GM11168 (cell line): ENCODE measurements around the gene ERBB4.
"Not testable (repeated sequence)": the region's sequence is repeated elsewhere in the genome, so short reads cannot be mapped to it uniquely, and the experiment has no call there.

ENCODE experiments used
- in situ Hi-C: fragments of 300-500 bp; cut with MboI; formaldehyde crosslinking; loops from one replicate; pipeline ENCODE4 v1.12.0; 2022; ENCODE audit warnings: low sequenced_read_pairs; ENCODE audit not compliant: unreplicated experiment

ERBB4 gene

DNA sequence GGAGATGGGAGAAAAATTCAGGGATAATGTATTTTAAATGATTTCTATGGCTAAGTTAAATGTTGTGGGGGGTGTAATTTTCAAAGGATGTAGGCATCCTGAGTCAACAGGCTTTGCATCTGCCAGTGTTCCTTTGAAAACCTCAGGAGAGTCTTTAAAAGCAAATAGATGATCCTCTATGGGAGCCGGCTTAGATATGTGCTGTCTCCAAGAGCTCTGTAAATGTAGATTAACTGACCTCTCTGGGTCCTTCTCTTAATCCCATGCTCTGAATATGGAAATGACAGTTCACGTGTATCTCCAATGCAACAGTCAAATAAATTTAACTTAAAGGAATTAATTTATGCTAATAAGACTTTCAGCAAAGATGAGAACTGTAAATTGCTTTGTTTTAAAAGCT, 292.7 kb downstream of the ERBB4 start:
- in situ Hi-C loops, result no loop called here

DNA sequence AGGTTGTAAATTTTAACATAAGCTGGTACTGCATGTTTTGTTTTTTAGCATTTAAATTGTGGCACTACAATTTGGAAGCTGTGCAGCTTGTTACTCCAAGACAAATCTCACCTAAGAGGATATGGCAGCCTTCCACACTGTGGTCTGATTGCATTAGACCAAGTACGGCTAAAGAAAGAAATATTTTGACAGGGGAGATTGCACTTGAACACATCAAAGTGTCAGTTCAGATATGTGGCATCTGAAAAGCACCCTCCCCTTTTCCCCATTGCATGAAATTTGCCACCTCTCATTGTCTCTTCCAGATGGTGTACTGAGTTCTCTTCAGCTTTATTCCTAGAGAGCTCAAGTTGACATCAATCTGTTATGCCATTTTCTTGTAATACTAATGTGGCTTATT, 295.9 kb downstream of the ERBB4 start:
- in situ Hi-C loops, result no loop called here

DNA sequence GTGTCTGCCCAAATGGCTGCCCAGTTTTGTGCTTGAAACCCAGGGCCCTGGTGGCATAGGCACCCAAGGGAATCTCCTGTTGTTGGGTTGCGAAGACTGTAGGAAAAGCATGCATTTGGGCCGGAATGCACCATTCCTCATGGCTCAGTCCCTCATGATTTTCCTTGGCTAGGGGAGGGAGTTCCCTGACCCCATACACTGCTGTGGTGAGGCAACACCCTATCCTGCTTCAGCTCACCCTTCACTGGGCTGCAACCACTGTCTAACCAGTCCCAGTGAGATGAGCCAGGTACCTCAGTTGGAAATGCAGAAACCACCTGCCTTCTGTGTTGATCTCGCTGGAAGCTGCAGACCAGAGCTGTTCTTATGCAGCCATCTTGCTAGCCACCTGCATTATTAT, 300.4 kb downstream of the ERBB4 start:
- in situ Hi-C loops, result not testable (repeated sequence)

DNA sequence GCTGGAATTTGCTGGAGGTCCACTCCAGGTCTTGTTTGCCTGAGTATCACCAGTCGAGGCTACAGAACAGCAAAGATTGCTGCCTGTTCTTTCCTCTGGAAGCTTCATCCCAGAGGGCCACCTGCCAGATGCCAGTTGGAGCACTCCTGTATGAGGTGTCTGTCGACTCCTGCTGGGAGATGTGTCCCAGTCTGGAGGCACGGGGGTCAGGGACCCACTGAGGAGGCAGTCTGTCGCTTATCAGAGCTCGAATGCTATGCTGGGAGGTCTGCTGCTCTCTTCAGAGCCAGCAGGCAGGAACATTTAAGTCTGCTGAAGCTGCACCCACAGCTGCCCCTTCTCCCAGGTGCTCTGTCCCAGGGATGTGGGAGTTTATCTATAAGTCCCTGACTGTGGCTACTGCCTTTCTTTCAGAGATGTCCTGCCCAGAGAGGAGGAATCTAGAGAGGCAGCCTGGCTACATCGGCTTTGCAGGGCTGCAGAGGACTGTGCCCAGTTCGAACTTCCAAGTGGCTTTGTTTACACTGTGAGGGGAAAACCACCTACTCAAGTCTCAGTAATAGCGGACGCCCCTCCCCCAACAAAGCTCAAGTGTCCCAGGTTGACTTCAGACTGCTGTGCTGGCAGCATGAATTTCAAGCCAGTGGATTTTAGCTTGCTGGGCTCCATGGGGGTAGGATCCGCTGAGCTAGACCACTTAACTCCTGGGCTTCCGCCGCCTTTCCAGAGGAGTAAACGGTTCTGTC, 301.1 kb downstream of the ERBB4 start:
- in situ Hi-C loops, result no loop called here

DNA sequence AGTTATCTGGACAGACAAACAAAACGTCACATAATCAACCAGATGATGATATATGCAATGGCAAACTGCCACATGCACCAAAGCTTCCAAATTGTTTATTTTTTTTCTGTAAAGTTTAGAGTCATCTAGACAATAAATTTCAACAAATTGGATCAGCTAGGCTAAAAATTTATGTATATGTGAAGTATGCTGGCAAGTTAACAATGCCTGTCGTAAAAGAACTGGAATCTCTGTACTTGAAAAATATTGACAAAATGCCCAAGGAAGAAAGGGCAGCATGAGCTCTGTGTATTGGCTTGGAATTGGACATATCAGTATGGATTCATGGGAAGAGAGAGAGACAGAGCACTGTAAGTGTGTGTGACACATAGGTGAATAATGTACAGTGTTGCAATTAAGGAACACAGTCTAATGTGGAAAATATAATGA, 309.8 kb downstream of the ERBB4 start:
- in situ Hi-C loops, result no loop called here

DNA sequence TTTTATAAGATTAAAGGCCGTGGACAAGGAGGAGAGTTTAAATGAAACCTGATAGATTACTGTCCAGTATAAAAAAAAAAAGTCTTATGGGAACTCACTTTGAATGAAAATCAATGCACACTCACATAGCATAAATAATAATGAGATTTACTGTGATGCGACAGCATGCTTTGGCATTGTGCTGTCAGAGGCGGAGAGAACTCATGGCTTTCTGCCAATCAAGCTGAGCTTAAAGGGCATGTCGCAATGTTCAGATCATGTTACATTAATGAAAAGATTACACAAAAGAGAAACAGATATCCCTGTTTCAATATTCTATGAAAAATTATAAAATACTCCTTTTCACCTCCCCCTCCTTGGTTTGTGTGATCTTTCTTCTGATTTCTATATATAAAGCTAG, 310.8 kb downstream of the ERBB4 start:
- in situ Hi-C loops, result no loop called here

DNA sequence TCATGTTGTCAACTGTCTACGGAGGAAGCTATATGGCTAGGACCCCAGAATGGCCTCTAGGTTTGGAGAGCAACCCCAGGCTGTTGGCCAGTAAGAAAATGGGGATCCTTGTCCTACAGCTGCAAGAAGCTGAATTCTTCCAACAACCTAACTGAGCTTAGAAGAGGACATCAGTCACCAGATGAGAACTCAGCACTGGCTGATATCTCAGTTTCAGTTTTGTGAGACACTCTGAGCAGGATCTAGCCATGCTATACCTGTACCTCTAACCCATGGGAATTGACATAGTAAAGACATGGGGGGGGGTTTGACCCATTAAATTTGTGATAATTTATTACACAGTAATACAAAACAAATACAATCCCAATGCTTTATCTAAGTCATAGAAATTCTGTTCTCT, 312.5 kb downstream of the ERBB4 start:
- in situ Hi-C loops, result no loop called here

DNA sequence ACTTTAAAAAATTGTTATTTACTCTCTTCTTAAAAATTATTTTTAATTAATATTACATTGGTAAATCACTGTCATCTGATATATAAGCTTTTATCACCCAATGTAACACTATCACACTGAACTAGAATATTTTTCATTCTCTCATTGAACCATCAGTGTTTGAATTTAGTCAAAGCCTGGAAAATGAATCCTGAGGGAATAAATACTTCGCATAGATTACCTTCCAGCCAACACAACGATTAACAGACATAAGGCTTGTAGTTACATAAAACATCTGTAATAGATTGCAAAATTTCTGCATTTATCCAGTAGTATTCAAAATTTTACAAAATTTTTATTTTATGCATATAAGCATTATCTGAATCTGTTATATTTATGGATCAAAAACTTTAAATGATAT, 314.9 kb downstream of the ERBB4 start:
- in situ Hi-C loops, result no loop called here

DNA sequence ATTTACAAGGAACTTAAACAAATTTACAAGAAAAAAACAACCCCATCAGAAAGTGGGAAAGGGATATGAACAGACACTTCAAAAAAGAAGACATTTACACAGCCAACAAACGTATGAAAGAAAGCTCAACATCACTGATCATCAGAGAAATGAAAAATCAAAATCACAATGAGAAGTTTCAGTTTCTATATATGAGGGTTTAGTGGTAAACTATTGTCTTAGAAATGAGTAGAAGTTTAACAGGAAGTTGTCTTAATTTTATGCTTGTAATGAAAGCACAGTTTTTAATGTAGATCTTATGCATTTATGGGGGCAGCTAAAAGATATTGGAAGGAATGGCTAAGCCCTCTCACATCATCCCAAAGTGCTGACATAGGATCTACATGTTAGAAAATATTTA, 325.4 kb downstream of the ERBB4 start:
- in situ Hi-C loops, result no loop called here

DNA sequence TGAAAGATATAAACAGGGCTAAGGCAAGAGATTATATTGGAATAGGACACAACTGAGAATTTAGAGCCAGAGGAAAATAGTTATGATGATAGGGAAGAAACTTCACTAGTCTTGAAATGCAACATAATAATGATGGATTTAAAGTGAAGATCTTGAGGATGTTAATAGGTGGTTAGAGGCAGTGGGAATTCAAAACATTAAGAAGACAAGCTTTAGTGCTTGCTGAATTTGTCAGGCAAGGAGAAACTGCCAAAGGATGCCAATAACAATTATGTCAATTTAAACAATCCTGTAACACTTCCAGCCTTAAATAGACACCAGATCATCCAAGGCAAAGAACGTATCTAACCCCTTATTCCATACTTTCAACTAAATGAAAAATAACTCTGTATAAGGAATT, 330.1 kb downstream of the ERBB4 start:
- in situ Hi-C loops, result no loop called here

DNA sequence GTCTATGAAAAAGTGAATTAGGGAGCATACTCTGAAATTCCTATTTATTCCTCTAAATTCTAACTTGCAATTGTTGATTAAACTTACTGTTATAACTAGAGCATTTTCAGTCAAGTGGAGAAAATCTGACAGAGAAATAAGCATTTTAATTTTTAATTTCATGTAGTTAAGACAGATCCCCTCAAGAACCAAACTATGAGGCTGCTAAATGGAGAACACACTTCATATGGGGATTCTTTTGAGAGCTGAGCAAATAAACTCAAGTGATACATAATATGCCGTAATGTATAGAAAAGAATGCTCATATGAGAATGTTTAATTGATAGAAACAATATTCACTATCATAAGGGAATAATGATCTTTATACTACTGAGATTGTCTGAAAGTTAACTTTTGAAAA, 340.8 kb downstream of the ERBB4 start:
- in situ Hi-C loops, result no loop called here

DNA sequence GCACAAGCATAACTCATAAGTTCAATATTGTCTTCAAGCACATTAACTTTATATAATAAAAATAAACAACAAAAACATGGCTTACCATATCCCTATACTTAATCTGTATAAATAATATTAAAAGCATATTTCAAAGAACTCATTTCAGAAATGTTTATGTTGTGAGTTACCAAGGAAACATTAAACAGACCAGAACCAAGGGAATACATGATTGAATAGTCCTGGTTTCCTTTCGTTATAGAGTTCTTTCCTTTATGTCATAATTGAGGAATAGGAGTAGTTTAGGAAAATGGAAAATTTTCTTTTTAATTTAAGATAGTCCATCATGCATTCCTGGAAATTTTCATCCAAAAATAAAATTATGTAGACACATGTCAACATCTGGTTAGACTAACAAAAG, 343.0 kb downstream of the ERBB4 start:
- in situ Hi-C loops, result no loop called here

DNA sequence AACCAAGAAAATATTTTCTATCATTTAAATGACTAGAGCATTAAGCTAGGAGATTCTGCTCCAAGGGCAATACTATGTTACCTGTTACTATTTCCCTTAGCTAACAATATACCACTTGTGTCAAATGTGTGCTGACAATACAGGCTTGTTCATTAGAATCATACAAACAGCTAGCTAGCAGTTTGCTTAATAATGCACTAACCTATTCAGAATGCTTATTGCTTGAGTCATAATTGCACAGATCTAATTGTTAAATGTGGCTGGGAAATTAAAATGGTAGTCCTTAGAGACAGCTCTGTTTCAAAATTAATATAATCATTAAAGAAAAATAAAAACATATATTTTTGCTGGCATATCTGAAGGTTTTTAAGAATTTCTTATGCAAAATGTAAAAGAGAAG, 344.2 kb downstream of the ERBB4 start:
- in situ Hi-C loops, result no loop called here

DNA sequence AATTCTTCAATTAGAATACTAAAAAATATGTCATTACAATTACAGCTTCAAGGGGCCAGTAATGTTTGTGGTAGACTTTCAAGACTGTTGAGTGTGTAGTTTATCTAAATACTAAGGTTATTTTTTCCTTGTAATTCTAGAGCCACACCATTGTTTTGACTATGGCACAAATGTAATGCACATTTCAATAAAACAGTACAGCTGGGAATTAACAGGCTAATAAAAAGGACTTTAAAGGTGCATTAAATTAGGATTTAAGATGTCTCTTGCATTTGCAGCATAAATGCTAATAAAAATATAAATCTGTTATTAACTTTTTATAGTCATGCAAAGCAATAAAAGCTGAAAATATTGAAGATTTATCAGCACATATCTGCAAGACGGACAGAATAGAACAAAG, 344.8 kb downstream of the ERBB4 start:
- in situ Hi-C loops, result no loop called here

DNA sequence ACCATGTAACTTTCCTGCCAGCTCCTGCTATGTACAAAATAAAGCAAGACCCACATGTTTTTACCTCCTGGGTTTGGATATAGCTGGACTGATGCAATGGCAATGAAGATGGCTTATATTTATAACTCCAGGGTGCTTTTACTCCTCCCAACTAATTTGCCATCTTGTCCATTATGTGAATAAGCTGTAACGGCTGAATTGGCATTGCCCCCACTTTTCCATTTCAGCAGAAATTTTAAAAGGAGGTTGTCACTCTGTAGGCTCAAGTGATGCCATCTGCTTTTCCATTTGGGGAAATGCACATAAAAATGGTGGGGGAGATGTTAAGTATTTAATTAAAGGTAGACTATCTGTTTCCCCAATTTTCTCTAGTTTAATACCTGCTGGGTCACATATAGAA, 345.5 kb downstream of the ERBB4 start:
- in situ Hi-C loops, result no loop called here

DNA sequence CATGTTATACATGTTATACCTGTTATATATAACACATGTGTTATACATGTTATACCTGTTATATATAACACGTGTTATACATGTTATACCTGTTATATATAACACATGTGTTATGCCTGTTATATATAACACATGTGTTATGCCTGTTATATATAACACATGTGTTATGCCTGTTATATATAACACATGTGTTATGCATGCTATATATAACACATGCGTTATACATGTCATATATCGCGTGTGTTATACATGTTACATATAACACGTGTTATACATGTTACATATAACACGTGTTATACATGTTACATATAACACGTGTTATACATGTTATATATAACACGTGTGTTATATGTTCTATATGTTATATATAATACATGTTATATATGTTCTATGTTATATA, 347.2 kb downstream of the ERBB4 start:
- in situ Hi-C loops, result not testable (repeated sequence)

DNA sequence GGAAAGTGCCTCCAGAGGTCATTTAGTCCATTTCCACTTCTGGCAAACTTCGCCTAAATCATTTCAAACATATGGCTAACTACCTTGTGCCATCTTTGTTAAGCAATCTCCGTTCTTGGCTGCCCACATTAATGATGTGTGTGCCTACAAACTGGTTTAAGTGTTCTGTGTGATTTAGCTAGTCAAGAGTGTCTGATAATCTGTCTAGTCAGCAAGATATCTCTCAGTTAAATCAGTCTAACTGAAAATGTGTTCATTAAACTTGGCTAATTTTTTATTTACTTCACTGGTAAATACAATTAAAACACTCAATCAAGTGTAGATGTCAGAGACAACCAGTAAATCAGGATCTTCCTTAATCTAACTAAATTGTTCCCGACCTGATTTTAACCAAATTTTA, 352.4 kb downstream of the ERBB4 start:
- in situ Hi-C loops, result no loop called here

DNA sequence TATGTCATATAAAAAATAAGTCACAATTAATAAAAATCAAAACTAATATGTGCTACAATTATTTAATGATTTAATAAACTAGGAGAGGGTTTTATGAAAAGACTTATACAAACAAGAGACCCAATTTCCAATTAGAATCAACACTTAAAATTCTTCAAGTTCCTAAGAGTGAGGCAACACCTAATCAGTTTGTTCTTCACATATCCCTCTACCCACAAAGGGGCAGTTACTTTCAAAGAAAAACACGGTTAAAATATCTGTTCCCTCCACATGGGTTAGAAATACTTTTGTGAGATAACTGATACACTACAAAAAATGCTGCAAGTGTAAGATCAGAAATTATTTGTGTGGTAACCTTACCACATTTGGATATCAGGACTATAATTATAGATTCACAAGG, 357.0 kb downstream of the ERBB4 start:
- in situ Hi-C loops, result no loop called here

DNA sequence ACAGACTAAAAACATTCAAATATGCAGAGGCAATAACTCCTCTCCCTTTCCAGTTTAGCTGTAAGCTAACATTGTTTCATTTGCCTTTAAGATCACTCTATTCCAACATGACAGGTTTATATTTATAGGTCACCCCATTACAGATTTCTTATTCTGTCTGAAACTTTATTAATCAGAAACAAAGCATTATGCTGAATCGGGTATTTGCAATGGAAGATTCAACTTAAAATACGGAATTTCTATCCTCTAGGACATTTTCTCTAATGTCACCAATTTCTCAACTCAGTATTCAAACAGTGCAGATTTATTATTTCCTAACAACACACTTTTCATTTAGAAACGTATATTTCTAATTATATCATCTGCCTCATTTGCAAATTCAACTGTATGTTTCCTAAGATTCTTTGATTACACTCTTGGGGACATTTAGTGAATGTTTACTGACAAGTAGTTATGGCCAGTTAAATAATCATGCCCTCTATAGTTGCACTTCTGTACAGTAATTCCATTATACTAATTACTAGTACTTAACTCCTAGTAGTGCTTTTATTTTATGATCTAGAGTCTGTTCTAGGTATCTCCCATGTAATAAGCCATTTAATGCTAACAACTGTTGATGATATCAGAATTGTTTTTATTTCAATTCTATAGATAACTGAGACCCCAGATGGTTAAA, 358.1 kb downstream of the ERBB4 start:
- in situ Hi-C loops, result no loop called here

DNA sequence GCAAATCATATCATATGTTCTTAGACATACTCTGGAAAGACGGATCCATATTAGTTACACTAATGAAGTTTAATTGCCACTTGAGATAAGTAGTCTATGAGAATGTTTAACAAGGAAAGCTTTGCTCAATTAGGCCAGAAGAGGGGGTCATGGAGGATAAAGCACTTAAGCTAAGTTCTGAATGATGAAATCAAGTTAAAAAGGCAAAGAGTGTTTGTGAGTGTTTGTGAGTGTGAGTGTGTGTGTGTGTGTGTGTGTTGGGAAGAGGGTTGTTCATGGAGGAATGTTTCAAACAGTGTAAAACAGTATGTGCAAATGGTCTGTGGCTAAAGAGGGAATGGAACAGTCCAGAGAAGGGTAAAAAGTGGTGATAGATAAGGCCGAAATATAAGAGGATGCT, 360.9 kb downstream of the ERBB4 start:
- in situ Hi-C loops, result no loop called here

DNA sequence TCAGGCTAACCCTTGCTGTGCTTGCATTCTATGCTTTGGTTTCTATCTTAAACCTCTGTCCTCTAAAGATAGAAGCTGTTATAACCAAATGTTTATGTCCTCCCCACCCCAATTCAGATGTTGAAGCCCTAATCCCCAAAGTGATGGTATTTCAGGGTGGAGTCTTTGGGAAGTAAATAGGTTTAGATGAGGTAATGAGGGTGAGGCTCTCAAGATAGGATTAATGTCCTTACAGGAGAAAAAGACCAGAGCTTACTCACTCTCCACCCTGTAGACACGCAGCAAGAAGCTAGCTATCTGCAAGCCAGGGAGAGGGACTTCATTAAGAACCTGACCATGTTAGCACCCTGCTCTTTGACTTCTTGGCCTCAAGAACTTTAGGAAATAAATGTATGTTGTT, 362.5 kb downstream of the ERBB4 start:
- in situ Hi-C loops, result no loop called here
